WTC11 (cell line): ENCODE results near the gene BACH2. TPM values are rescaled to one million over a fixed set of nuclear protein-coding genes. Genes with fewer than 3 reads are reported as not detected.

Experiments
- ATAC-seq: fragments of 200-7000 bp; cut with Tn5 transposase; 2 replicates; pipeline ENCODE4 v1.10.0; 2021; ENCODE audit warnings: mild to moderate bottlenecking, moderate library complexity
- CTCF ChIA-PET: fragments of 300-600 bp; sonication (Branson Sonifier 250); formaldehyde crosslinking; loops from one replicate; lab custom pipeline; 2021; ENCODE audit warnings: antibody characterized with exemption; lab: Charles Lee
- POLR2A ChIA-PET: fragments of 350-600 bp; sonication (Branson Sonifier 250); formaldehyde crosslinking; loops from one replicate; lab custom pipeline; 2021; ENCODE audit warnings: antibody characterized with exemption; lab: Charles Lee
- DNase-seq: peaks from one replicate; pipeline ENCODE4 v3.0.0; 2021; ENCODE audit warnings: low spot score
- H3K27ac Mint-ChIP-seq: 2 replicates; pipeline ENCODE4 v1.8.0; 2021; ENCODE audit warnings: mixed read lengths
- H3K27me3 Mint-ChIP-seq: 2 replicates; pipeline ENCODE4 v1.8.0; 2021; ENCODE audit warnings: low read depth, mild to moderate bottlenecking, moderate library complexity, mixed read lengths
- H3K36me3 Mint-ChIP-seq: 2 replicates; pipeline ENCODE4 v1.8.0; 2021; ENCODE audit warnings: mixed read lengths
- H3K4me1 Mint-ChIP-seq: 2 replicates; pipeline ENCODE4 v1.8.0; 2022; ENCODE audit warnings: mixed read lengths
- H3K4me3 Mint-ChIP-seq: 2 replicates; pipeline ENCODE4 v1.8.0; 2021; ENCODE audit warnings: mild to moderate bottlenecking, moderate library complexity, mixed read lengths
- H3K9me3 Mint-ChIP-seq: 2 replicates; pipeline ENCODE4 v1.8.0; 2021; ENCODE audit warnings: mixed read lengths
- ATF1 ChIP-seq: sonication (generic); formaldehyde crosslinking; IDR thresholded peaks from 2 replicates; pipeline ENCODE4 v1.8.1; 2023; ENCODE audit warnings: mild to moderate bottlenecking, moderate library complexity, missing genetic modification reagents
- GABPB1 ChIP-seq: sonication (generic); formaldehyde crosslinking; IDR thresholded peaks from 2 replicates; pipeline ENCODE4 v1.8.1; 2023; ENCODE audit warnings: mild to moderate bottlenecking, missing genetic modification reagents
- MXD4 ChIP-seq: fragments of 250-450 bp; sonication (Bioruptor Pico); IDR thresholded peaks from 2 replicates; pipeline ENCODE4 v1.8.0; 2021; ENCODE audit warnings: mild to moderate bottlenecking, moderate library complexity, borderline replicate concordance
- NFE2L1 ChIP-seq: sonication (generic); formaldehyde crosslinking; IDR thresholded peaks from 2 replicates; pipeline ENCODE4 v1.8.1; 2023; ENCODE audit warnings: missing genetic modification reagents
- SMAD3 ChIP-seq: sonication (generic); formaldehyde crosslinking; IDR thresholded peaks from 2 replicates; pipeline ENCODE4 v1.8.0; 2022; ENCODE audit warnings: missing genetic modification reagents, mild to moderate bottlenecking, borderline replicate concordance
- SP1 ChIP-seq: sonication (generic); formaldehyde crosslinking; conservative IDR thresholded peaks from 2 replicates; pipeline ENCODE4 v1.8.1; 2022; ENCODE audit warnings: missing genetic modification reagents
- ZBTB21 ChIP-seq: sonication (generic); formaldehyde crosslinking; IDR thresholded peaks from 2 replicates; pipeline ENCODE4 v1.8.1; 2023; ENCODE audit warnings: mild to moderate bottlenecking, missing genetic modification reagents, borderline replicate concordance
- ZNF121 ChIP-seq: sonication (generic); formaldehyde crosslinking; IDR thresholded peaks from 2 replicates; pipeline ENCODE4 v1.8.0; 2023; ENCODE audit warnings: missing genetic modification reagents
- total RNA-seq: library from RNA; stranded (reverse); gene quantifications from 3 replicates; pipeline ENCODE4 v1.2.3, GENCODE V29; 2021
- TF ChIP-seq, protein P1 (sequence below): sonication (generic); formaldehyde crosslinking; IDR thresholded peaks from 2 replicates; pipeline ENCODE4 v1.8.1; 2023; ENCODE audit warnings: mild to moderate bottlenecking, missing genetic modification reagents, moderate library complexity
- TF ChIP-seq, protein P2 (sequence below): fragments of 250-450 bp; sonication (Bioruptor Pico); IDR thresholded peaks from 2 replicates; pipeline ENCODE4 v1.9.0; 2021; ENCODE audit warnings: mild to moderate bottlenecking
- TF ChIP-seq, protein P3 (sequence below): fragments of 250-450 bp; sonication (Bioruptor Pico); IDR thresholded peaks from 2 replicates; pipeline ENCODE4 v1.9.0; 2021; ENCODE audit warnings: mild to moderate bottlenecking
- TF ChIP-seq, protein P4 (sequence below): sonication (generic); formaldehyde crosslinking; IDR thresholded peaks from 2 replicates; pipeline ENCODE4 v1.8.0; 2022; ENCODE audit warnings: mild to moderate bottlenecking, missing genetic modification reagents
- TF ChIP-seq, protein P5 (sequence below): sonication (generic); formaldehyde crosslinking; conservative IDR thresholded peaks from 2 replicates; pipeline ENCODE4 v1.8.1; 2023; ENCODE audit warnings: mild to moderate bottlenecking, low read depth, missing genetic modification reagents, moderate library complexity
- TF ChIP-seq, protein P6 (sequence below): fragments of 250-450 bp; sonication (Bioruptor Pico); IDR thresholded peaks from 2 replicates; pipeline ENCODE4 v2.1.2; 2022; ENCODE audit warnings: mild to moderate bottlenecking, moderate library complexity
- TF ChIP-seq, protein P7 (sequence below): sonication (generic); formaldehyde crosslinking; IDR thresholded peaks from 2 replicates; pipeline ENCODE4 v1.8.1; 2022; ENCODE audit warnings: low read depth, missing genetic modification reagents, borderline replicate concordance
- TF ChIP-seq, protein P8 (sequence below): fragments of 250-450 bp; sonication (Bioruptor Pico); IDR thresholded peaks from 2 replicates; pipeline ENCODE4 v1.9.0; 2021; ENCODE audit warnings: moderate library complexity, mild to moderate bottlenecking, inconsistent platforms, borderline replicate concordance

Gene BACH2
- total RNA-seq, 1 experiment from 2014 or later: 5.9 TPM

DNA sequence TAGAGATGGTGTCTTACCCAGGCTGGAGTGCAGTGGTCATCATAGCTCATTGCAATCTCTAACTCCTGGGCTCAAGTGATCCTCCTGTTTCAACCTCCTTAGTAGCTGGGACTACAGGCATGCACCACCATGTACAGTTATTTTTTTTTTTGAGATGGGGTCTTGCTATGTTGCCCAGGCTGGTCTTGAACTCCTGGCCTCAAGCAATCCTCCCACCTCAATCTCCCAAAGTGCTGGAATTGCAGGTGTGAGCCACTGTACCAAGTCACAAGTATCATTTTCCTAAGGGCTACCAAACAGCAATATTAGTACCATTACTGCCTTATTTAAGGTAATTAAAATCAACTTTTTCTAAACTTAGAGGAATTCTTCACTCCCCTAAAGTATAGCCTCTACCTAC, 49.4 kb downstream of the BACH2 start:
- no peak for ATAC-seq

DNA sequence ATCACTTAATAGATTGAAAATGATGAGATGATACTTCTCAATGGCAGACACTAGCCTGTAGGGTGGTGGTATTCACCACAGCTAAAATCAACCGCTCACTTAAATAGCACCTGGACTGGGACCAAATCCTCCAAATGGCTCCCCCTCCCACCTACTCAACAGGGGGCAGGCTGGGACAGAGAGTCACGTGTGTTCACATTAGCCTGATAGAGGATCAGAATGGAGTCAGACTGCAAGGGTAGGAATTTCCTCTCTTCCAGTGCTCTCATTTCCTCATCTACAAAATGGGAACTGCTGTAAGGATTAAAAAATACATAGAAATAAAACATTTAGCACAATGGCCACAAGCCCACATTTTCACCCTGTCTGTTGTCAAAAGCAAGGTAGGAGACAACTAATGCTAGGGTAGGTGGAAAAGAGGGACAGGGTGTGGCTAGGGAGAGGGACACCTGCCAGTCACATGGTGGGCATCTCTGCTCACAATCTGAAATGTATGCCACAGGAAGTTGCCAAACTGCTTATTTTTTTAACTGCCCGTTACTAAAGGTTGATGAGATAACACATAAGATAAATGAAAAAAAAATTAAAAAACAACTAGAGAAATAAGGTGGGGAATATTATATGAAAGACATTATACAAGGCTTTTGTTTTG, 55.3 kb downstream of the BACH2 start:
- no peak overlapping the region for H3K4me3 Mint-ChIP-seq
- CTCF ChIA-PET: interaction anchor here (0.7 kb wide), 1 partner anchor 238 kb away, joined by 3 read pairs; no protein-coding TSS in a partner anchor
- H3K36me3 Mint-ChIP-seq: no peaks in the 10 kb centered on the region
- TF ChIP-seq, protein P1, sequence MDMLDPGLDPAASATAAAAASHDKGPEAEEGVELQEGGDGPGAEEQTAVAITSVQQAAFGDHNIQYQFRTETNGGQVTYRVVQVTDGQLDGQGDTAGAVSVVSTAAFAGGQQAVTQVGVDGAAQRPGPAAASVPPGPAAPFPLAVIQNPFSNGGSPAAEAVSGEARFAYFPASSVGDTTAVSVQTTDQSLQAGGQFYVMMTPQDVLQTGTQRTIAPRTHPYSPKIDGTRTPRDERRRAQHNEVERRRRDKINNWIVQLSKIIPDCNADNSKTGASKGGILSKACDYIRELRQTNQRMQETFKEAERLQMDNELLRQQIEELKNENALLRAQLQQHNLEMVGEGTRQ (CRISPR knock-in tag): peak; percentile 69
- no peak for TF ChIP-seq ATF1
- TF ChIP-seq, all 79 proteins: peak for 1
- H3K27ac Mint-ChIP-seq: no peak overlapping the region
- ATAC-seq (peak; percentile 76), DNase-seq (peak; percentile 27)
- H3K27me3 Mint-ChIP-seq: no peaks in the 10 kb centered on the region
- H3K4me1 Mint-ChIP-seq: peaks cover 4% of the 10 kb centered on the region
- peaks cover 5% of the 10 kb centered on the region; the same call in 1 of the 2 replicates for H3K9me3 Mint-ChIP-seq
- POLR2A ChIA-PET: no interaction called here

More for the DNA sequence above, 49.4 kb downstream of the BACH2 start:
- Mint-ChIP-seq H3K27me3 (no peaks in the 10 kb centered on the region), H3K9me3 (peaks cover under 1% of the 10 kb centered on the region; the same call in 1 of the 2 replicates), H3K4me1 (no peaks in the 10 kb centered on the region), H3K4me3 (no peak overlapping the region), H3K36me3 (no peaks in the 10 kb centered on the region)
- CTCF ChIA-PET: no interaction called here
- POLR2A ChIA-PET: interaction anchor here (0.6 kb wide), 1 partner anchor 216 kb away, joined by 3 read pairs; no protein-coding TSS in a partner anchor
- TF ChIP-seq ZNF121: 0 out of 2 replicates have a peak, but pooled peaks have one; percentile 26
- TF ChIP-seq, protein P2, sequence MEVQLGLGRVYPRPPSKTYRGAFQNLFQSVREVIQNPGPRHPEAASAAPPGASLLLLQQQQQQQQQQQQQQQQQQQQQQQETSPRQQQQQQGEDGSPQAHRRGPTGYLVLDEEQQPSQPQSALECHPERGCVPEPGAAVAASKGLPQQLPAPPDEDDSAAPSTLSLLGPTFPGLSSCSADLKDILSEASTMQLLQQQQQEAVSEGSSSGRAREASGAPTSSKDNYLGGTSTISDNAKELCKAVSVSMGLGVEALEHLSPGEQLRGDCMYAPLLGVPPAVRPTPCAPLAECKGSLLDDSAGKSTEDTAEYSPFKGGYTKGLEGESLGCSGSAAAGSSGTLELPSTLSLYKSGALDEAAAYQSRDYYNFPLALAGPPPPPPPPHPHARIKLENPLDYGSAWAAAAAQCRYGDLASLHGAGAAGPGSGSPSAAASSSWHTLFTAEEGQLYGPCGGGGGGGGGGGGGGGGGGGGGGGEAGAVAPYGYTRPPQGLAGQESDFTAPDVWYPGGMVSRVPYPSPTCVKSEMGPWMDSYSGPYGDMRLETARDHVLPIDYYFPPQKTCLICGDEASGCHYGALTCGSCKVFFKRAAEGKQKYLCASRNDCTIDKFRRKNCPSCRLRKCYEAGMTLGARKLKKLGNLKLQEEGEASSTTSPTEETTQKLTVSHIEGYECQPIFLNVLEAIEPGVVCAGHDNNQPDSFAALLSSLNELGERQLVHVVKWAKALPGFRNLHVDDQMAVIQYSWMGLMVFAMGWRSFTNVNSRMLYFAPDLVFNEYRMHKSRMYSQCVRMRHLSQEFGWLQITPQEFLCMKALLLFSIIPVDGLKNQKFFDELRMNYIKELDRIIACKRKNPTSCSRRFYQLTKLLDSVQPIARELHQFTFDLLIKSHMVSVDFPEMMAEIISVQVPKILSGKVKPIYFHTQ (CRISPR knock-in tag): no peak
- TF ChIP-seq, all 79 proteins: peak for 1
- H3K27ac Mint-ChIP-seq: no peak overlapping the region
- DNase-seq: no peak

DNA sequence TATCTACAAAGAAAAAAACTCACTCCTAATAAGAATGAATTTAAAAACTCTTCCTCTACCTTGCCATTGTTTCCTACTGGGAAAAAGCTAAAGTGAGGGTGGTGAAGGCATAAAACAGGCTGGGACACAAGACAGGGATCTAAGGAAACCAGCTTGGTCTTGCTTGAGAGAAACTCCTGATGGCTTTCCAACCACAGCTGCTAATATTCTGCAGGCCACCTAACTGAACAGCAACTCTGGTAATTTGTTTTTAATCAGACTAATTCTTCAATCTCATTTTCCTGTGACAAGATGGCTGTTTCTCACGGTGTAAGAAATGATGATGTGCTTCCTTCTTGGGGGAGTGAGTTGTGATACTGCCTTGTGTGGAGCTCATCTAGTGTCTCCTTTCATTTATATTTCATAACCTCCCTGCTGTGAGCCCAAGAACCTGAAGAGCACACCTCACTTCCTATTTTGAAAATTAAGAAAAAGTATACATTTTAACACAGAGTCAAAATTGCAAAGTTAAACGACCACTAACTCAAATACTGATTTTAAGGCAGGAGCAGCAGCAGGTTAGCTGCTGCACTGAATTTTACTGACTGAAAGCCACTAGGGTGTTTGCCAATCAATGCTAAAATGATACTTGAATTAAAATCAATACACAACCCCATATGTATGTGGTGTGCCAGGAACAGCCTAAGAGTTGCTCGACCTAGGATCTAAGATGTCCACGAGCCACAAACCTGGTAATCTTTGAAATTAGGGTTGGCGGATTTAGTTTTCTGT, 58.0 kb downstream of the BACH2 start:
- POLR2A ChIA-PET: no interaction called here
- Mint-ChIP-seq H3K36me3 (no peaks in the 10 kb centered on the region), H3K27ac (no peak overlapping the region), H3K27me3 (no peaks in the 10 kb centered on the region), H3K4me3 (no peak overlapping the region), H3K9me3 (peaks cover 5% of the 10 kb centered on the region; the same call in 1 of the 2 replicates), H3K4me1 (peaks cover 4% of the 10 kb centered on the region)
- no peak for ATAC-seq
- CTCF ChIA-PET: interaction anchor here (0.8 to 1.1 kb wide), 3 partner anchors 12 to 298 kb away, joined by 3 to 4 read pairs (median 3); no protein-coding TSS in a partner anchor
- no peak for TF ChIP-seq MXD4 (CRISPR knock-in tag)
- TF ChIP-seq ATF1: no peak
- TF ChIP-seq, protein P3, sequence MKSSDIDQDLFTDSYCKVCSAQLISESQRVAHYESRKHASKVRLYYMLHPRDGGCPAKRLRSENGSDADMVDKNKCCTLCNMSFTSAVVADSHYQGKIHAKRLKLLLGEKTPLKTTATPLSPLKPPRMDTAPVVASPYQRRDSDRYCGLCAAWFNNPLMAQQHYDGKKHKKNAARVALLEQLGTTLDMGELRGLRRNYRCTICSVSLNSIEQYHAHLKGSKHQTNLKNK: no peak
- TF ChIP-seq SMAD3 (CRISPR knock-in tag): no peak
- TF ChIP-seq, protein P4, sequence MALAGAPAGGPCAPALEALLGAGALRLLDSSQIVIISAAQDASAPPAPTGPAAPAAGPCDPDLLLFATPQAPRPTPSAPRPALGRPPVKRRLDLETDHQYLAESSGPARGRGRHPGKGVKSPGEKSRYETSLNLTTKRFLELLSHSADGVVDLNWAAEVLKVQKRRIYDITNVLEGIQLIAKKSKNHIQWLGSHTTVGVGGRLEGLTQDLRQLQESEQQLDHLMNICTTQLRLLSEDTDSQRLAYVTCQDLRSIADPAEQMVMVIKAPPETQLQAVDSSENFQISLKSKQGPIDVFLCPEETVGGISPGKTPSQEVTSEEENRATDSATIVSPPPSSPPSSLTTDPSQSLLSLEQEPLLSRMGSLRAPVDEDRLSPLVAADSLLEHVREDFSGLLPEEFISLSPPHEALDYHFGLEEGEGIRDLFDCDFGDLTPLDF (CRISPR knock-in tag): no peak
- no peak for TF ChIP-seq GABPB1 (CRISPR knock-in tag)
- TF ChIP-seq SP1 (CRISPR knock-in tag): no peak
- no peak for TF ChIP-seq NFE2L1 (CRISPR knock-in tag)
- TF ChIP-seq, protein P5, sequence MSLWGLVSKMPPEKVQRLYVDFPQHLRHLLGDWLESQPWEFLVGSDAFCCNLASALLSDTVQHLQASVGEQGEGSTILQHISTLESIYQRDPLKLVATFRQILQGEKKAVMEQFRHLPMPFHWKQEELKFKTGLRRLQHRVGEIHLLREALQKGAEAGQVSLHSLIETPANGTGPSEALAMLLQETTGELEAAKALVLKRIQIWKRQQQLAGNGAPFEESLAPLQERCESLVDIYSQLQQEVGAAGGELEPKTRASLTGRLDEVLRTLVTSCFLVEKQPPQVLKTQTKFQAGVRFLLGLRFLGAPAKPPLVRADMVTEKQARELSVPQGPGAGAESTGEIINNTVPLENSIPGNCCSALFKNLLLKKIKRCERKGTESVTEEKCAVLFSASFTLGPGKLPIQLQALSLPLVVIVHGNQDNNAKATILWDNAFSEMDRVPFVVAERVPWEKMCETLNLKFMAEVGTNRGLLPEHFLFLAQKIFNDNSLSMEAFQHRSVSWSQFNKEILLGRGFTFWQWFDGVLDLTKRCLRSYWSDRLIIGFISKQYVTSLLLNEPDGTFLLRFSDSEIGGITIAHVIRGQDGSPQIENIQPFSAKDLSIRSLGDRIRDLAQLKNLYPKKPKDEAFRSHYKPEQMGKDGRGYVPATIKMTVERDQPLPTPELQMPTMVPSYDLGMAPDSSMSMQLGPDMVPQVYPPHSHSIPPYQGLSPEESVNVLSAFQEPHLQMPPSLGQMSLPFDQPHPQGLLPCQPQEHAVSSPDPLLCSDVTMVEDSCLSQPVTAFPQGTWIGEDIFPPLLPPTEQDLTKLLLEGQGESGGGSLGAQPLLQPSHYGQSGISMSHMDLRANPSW (CRISPR knock-in tag): no peak
- TF ChIP-seq, protein P6, sequence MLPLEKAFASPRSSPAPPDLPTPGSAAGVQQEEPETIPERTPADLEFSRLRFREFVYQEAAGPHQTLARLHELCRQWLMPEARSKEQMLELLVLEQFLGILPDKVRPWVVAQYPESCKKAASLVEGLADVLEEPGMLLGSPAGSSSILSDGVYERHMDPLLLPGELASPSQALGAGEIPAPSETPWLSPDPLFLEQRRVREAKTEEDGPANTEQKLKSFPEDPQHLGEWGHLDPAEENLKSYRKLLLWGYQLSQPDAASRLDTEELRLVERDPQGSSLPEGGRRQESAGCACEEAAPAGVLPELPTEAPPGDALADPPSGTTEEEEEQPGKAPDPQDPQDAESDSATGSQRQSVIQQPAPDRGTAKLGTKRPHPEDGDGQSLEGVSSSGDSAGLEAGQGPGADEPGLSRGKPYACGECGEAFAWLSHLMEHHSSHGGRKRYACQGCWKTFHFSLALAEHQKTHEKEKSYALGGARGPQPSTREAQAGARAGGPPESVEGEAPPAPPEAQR (CRISPR knock-in tag): no peak
- TF ChIP-seq, protein P7, sequence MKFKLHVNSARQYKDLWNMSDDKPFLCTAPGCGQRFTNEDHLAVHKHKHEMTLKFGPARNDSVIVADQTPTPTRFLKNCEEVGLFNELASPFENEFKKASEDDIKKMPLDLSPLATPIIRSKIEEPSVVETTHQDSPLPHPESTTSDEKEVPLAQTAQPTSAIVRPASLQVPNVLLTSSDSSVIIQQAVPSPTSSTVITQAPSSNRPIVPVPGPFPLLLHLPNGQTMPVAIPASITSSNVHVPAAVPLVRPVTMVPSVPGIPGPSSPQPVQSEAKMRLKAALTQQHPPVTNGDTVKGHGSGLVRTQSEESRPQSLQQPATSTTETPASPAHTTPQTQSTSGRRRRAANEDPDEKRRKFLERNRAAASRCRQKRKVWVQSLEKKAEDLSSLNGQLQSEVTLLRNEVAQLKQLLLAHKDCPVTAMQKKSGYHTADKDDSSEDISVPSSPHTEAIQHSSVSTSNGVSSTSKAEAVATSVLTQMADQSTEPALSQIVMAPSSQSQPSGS (CRISPR knock-in tag): no peak
- TF ChIP-seq, protein P8, sequence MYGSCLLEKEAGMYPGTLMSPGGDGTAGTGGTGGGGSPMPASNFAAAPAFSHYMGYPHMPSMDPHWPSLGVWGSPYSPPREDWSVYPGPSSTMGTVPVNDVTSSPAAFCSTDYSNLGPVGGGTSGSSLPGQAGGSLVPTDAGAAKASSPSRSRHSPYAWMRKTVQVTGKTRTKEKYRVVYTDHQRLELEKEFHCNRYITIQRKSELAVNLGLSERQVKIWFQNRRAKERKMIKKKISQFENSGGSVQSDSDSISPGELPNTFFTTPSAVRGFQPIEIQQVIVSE: no peak
- no peak for TF ChIP-seq ZBTB21 (CRISPR knock-in tag)
- DNase-seq: no peak
